C4-2B (cell line): ENCODE measurements around the gene PRKCE.

Experiments used
- H3K27ac ChIP-seq: fragments of 450-650 bp; 2 replicates; pipeline ENCODE4 v1.5.1; 2017
- ZFX ChIP-seq: fragments of 450-650 bp; IDR thresholded peaks from 2 replicates; pipeline ENCODE4 v1.6.1; 2017
- TF ChIP-seq, protein P1 (sequence below): fragments of 450-650 bp; conservative IDR thresholded peaks from 2 replicates; pipeline ENCODE4 v1.5.1; 2017; ENCODE audit warnings: mild to moderate bottlenecking

Gene PRKCE

GRCh38 chr2:45652090-45653031 lies 886 bp downstream of the PRKCE start:
- TF ChIP-seq, protein P1, sequence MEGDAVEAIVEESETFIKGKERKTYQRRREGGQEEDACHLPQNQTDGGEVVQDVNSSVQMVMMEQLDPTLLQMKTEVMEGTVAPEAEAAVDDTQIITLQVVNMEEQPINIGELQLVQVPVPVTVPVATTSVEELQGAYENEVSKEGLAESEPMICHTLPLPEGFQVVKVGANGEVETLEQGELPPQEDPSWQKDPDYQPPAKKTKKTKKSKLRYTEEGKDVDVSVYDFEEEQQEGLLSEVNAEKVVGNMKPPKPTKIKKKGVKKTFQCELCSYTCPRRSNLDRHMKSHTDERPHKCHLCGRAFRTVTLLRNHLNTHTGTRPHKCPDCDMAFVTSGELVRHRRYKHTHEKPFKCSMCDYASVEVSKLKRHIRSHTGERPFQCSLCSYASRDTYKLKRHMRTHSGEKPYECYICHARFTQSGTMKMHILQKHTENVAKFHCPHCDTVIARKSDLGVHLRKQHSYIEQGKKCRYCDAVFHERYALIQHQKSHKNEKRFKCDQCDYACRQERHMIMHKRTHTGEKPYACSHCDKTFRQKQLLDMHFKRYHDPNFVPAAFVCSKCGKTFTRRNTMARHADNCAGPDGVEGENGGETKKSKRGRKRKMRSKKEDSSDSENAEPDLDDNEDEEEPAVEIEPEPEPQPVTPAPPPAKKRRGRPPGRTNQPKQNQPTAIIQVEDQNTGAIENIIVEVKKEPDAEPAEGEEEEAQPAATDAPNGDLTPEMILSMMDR = no peak
- no peak for TF ChIP-seq ZFX
- H3K27ac ChIP-seq = peak overlapping the region; percentile 87

DNA sequence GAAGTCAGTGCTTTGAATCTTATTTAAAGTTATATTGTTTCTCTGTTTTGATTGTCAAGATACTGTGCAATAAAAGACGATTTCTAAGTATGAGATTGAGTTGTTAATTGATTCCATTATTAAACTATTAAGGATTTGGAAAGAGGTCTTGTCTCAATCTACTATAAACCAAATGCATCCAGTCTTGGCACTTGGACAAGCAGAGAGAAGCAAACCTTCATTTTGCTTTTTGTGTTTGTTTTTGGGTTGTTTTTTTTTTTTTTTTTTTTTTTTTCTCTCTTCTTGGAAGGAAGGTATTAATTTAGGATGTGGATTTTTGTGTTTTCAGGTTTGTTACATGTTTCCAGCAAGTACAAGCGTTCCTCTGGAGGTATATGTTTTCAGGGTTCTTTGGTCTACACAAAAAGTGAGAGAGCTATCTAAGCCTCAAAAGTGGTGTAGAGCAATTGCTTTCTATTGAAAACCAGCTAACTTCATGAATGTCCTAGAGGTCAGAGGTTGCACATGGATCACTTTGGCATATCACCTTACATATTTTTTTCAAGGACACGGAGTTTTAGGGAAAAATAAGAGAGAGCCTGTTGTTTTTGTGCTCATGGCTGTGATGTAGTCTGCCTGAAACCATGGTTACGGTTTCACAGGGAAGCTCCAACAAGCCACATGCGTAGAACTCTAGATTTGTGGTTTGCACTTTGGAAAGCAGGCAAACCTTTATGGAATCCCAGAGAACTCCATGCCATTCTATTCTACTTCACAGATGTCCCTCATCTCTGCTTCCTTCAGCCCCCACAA lies 1.8 kb downstream of the PRKCE start:
- no peak overlapping the region for H3K27ac ChIP-seq

DNA sequence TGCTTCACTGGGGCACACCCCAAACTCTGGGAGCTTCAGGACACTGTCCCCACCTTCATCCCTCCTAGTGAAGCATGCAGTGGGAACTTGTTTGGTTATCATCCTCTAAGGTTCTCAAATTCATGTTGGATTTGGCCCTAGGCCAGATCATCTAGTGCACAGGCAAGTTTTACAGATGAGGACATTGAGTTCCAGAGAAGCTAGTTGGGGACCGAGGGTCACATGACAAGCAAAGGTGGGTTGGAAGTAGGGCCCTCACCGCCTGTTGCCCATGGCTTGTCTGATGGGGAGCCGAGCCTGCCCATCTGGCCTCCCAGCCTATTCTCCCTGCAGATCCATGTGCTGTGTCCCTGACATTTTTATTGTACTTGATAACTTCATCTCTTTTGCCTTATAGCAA lies 2.8 kb downstream of the PRKCE start:
- TF ChIP-seq, protein P1 = no peak
- no peak for TF ChIP-seq ZFX
- H3K27ac ChIP-seq = no peak overlapping the region

More for the DNA sequence above, 1.8 kb downstream of the PRKCE start:
- no peak for TF ChIP-seq ZFX
- TF ChIP-seq, protein P1 = no peak

DNA sequence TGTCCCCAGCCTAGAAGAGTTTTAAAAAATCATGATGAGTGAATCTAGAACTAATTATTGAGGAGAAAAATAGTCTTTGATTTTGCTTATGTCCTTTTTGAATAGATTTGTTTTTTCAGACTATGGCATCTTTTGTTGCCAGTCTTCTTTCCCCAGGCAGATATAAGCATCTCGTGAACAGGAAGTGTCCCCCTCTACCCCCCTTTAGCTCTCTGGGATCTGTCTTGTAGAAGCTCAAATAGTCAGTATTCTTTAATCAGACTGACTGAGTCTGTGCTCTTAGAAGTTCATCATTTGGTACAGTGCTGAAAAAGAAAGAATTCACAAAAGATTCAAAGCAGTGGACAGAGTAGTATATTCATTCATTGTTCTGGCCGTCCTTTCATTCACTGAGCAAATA lies 10.4 kb downstream of the PRKCE start:
- H3K27ac ChIP-seq = no peak overlapping the region
- TF ChIP-seq, protein P1 = no peak
- no peak for TF ChIP-seq ZFX

DNA sequence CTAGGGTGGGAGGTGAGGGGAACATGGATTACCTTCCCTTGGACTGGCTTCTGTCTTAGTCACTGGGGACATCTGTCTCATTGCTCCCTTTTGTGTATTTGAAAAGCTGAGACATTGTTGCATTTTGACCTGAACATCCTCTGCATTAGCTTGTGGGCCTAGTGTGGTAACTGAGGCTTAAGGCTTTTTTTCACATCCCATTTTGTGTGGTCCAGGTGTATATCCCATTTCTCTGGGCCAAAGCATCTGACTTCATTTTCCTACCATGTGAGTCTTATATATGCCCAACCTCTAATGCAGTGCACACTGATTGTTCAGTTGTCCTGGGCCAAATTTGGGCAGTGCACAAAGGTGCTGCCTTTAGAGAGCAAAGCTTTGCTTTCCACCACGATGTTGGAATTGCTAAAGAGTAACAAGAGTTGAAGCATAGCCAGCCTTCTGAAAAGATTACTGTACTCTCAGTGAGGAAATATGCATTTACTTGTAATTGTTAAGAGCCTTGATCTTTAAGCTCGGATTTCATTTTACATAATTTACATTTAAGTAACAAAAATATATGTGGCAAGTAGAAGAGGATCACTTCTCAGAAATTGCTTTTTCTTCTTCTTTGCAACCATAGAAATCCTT lies 13.3 kb downstream of the PRKCE start:
- TF ChIP-seq, protein P1 = no peak
- TF ChIP-seq ZFX = no peak
- no peak overlapping the region for H3K27ac ChIP-seq

- H3K27ac ChIP-seq = no peak overlapping the region
- TF ChIP-seq ZFX = no peak
- TF ChIP-seq, protein P1 = no peak
These were observed 17.0 kb downstream of the PRKCE start for GRCh38 chr2:45668509-45668908.
